Measurements from ENCODE around the gene MARCHF6. TPM values are rescaled to one million over a fixed set of nuclear protein-coding genes. Genes with fewer than 3 reads are reported as not detected.

Gene MARCHF6
- total and polyA plus RNA-seq, 2 experiments from 2014 or later = 70.9 to 91.1 TPM

- Histone ChIP-seq H2AFZ (no peak overlapping the region), H3K36me3 (replicated peaks; ENCODE audit: insufficient read depth, low read depth) (no peaks in the 10 kb centered on the region), H3K27ac (peak overlapping the region; percentile 81), H3K79me2 (no peaks in the 10 kb centered on the region), H3K9me3 (ENCODE audit: low read depth) (no peaks in the 10 kb centered on the region), H4K20me1 (ENCODE audit: insufficient read depth, poor library complexity, severe bottlenecking) (no peaks in the 10 kb centered on the region), H3K4me3 (no peak overlapping the region), H3K9me2 (replicated peaks; ENCODE audit: insufficient read depth) (no peaks in the 10 kb centered on the region), H3K27me3 (peaks cover 14% of the 10 kb centered on the region), H3K4me2 (peak overlapping the region; percentile 8), H3K4me1 (ENCODE audit: insufficient read depth) (peaks cover 30% of the 10 kb centered on the region)
- no peak for DNase-seq (ENCODE audit: low spot score)
- 83% methylated on average over 10 of the region's 10 CpGs for WGBS (ENCODE audit: low lambda C conversion rate, missing lambda C conversion rate)
- TF ChIP-seq EZH2 (IDR thresholded peaks at IDR 0.05; ENCODE audit: borderline replicate concordance) = no peak
- no peak for TF ChIP-seq EZH2phosphoT487 (IDR thresholded peaks at IDR 0.05; ENCODE audit: low read depth, severe bottlenecking, unreplicated experiment)
- TF ChIP-seq, protein P1, sequence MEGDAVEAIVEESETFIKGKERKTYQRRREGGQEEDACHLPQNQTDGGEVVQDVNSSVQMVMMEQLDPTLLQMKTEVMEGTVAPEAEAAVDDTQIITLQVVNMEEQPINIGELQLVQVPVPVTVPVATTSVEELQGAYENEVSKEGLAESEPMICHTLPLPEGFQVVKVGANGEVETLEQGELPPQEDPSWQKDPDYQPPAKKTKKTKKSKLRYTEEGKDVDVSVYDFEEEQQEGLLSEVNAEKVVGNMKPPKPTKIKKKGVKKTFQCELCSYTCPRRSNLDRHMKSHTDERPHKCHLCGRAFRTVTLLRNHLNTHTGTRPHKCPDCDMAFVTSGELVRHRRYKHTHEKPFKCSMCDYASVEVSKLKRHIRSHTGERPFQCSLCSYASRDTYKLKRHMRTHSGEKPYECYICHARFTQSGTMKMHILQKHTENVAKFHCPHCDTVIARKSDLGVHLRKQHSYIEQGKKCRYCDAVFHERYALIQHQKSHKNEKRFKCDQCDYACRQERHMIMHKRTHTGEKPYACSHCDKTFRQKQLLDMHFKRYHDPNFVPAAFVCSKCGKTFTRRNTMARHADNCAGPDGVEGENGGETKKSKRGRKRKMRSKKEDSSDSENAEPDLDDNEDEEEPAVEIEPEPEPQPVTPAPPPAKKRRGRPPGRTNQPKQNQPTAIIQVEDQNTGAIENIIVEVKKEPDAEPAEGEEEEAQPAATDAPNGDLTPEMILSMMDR (IDR thresholded peaks at IDR 0.05; ENCODE audit: poor library complexity) = no peak
Measured at GRCh38 chr5:10330511-10331230, 22.8 kb upstream of the MARCHF6 start.

DNA sequence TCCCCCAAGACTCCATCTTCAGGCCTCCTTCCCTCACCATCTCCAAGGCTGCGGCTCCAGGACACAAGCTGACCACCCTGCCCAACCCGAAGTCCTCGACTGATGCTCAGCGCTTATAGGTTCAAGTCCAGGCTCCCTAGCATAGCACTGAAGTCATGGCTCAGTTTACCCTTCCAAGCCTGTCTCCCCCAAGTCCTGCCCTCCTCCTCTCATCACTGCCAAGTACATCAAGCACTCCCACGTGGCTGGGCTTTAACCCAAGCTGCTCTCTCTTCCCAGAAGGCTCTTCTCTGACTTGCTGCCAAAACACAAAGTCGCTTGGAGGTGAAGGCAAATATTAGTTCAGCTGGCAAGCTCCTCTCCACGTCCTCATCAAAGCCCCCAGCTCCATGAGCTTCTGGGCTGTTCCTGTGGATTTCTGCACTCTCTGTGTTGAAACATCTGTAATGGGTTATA is 22.1 kb upstream of the MARCHF6 start:
- Histone ChIP-seq H3K79me2 (no peaks in the 10 kb centered on the region), H3K4me2 (peak overlapping the region; percentile 8), H3K27ac (peak overlapping the region; percentile 81), H3K4me3 (no peak overlapping the region), H3K27me3 (peaks cover 14% of the 10 kb centered on the region), H2AFZ (no peak overlapping the region), H3K36me3 (replicated peaks; ENCODE audit: insufficient read depth, low read depth) (no peaks in the 10 kb centered on the region), H3K4me1 (ENCODE audit: insufficient read depth) (peaks cover 30% of the 10 kb centered on the region), H3K9me2 (replicated peaks; ENCODE audit: insufficient read depth) (no peaks in the 10 kb centered on the region), H3K9me3 (ENCODE audit: low read depth) (no peaks in the 10 kb centered on the region), H4K20me1 (ENCODE audit: insufficient read depth, poor library complexity, severe bottlenecking) (no peaks in the 10 kb centered on the region)
- peak; percentile 61 for DNase-seq (ENCODE audit: low spot score)
- TF ChIP-seq, protein P1 (IDR thresholded peaks at IDR 0.05; ENCODE audit: poor library complexity) = no peak
- no peak for TF ChIP-seq EZH2 (IDR thresholded peaks at IDR 0.05; ENCODE audit: borderline replicate concordance)
- no peak for TF ChIP-seq EZH2phosphoT487 (IDR thresholded peaks at IDR 0.05; ENCODE audit: low read depth, severe bottlenecking, unreplicated experiment)
- WGBS (ENCODE audit: low lambda C conversion rate, missing lambda C conversion rate) = 62% methylated on average over 7 of the region's 7 CpGs

DNA sequence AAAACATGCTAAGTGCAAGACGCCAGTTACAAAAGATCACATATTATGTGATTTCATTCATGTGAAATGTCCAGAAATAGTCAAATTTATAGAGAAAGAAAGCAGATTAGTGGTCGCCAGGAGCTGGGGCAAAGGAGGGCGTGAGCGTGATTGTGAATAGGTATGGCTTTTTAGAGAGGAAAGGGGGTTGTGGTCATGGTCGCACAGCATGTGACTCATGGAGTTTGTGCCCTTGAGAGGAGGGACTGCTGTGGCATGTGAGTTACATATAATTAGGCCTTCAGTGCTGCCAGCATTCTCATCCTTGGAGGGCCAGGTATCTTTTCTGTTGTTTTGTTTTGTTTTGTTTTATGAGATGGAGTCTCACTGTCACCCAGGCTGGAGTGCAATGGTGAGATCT is 21.2 kb upstream of the MARCHF6 start:
- WGBS (ENCODE audit: low lambda C conversion rate, missing lambda C conversion rate) = 97% methylated on average over 5 of the region's 5 CpGs
- no peak overlapping the region for H2AFZ ChIP-seq
- H3K9me3 ChIP-seq (ENCODE audit: low read depth) = no peaks in the 10 kb centered on the region
- no peak overlapping the region for H3K4me2 ChIP-seq
- no peak for TF ChIP-seq EZH2phosphoT487 (IDR thresholded peaks at IDR 0.05; ENCODE audit: low read depth, severe bottlenecking, unreplicated experiment)
- TF ChIP-seq, protein P1 (IDR thresholded peaks at IDR 0.05; ENCODE audit: poor library complexity) = no peak
- TF ChIP-seq EZH2 (IDR thresholded peaks at IDR 0.05; ENCODE audit: borderline replicate concordance) = no peak
- peak overlapping the region; percentile 9 for H3K27ac ChIP-seq
- no peaks in the 10 kb centered on the region for H3K9me2 ChIP-seq (replicated peaks; ENCODE audit: insufficient read depth)
- H3K4me3 ChIP-seq = no peak overlapping the region
- H3K4me1 ChIP-seq (ENCODE audit: insufficient read depth) = peaks cover 30% of the 10 kb centered on the region
- no peak for DNase-seq (ENCODE audit: low spot score)
- peaks cover 14% of the 10 kb centered on the region for H3K27me3 ChIP-seq
- no peaks in the 10 kb centered on the region for H3K79me2 ChIP-seq
- no peaks in the 10 kb centered on the region for H3K36me3 ChIP-seq (replicated peaks; ENCODE audit: insufficient read depth, low read depth)
- H4K20me1 ChIP-seq (ENCODE audit: insufficient read depth, poor library complexity, severe bottlenecking) = no peaks in the 10 kb centered on the region

All from hepatocyte (in vitro differentiated cells).